ENCODE data around the gene NFASC. TPM values are rescaled to one million over a fixed set of nuclear protein-coding genes. Genes with fewer than 3 reads are reported as not detected.

Gene NFASC
- total RNA-seq, 1 donor from 2014 or later, result 1.6 TPM

- Histone ChIP-seq H3K36me3 (ENCODE audit: control insufficient read depth in 3 of 3, insufficient read depth in 3 of 3, low read length in 3 of 3) (no peaks in the 10 kb centered on the region), H3K4me3 (ENCODE audit: low read length in 3 of 3) (no peak overlapping the region), H3K9ac (ENCODE audit: low read depth in 1 of 3, low read length in 3 of 3) (no peak overlapping the region), H3K27me3 (ENCODE audit: control insufficient read depth in 3 of 3, insufficient read depth in 3 of 3, low read length in 3 of 3) (peaks cover 3 to 11% (median 8%) of the 10 kb centered on the region in 3 donors), H3K9me3 (ENCODE audit: control insufficient read depth in 3 of 3, low read length in 3 of 3) (no peaks in the 10 kb centered on the region), H3K27ac (ENCODE audit: low read depth, low read length) (no peak overlapping the region), H3K4me1 (ENCODE audit: control insufficient read depth in 3 of 3, insufficient read depth in 3 of 3, low read length in 3 of 3) (no peaks in the 10 kb centered on the region)
Observed at GRCh38 chr1:204896023-204896422, 25.4 kb downstream of the NFASC start.

DNA sequence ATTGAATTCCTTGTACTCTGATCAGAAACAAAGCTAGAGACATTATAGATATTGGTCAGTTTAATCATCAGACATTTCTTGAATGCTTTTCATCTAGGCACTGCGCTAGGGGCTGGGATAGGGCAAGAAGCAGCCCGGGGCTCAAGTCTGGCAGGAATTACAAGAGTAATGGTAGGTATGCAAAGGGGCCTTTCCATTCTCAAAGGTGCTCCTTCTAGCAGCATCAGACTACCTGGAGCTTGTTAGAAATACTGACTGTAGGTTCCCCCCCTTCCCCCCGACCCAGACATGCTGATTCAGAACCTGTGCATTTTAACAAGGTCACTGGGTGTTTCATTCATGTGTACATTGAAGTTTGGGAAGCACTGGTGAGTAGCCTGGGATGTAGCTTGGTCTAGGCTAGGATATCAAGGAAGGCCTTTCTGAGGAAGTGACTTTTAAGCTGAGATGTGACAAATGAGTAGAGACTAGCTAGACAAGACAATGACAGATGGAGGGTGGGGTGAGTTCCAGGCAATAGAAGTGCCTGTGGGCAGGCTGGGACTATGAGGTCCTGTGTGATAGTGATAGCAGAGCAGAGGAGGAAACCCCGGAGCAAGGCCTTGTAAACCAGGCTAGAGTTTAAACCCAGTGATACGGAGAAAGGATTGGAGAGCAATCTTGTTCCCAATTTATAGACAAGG, 26.3 kb downstream of the NFASC start:
- Histone ChIP-seq H3K36me3 (ENCODE audit: control insufficient read depth in 3 of 3, insufficient read depth in 3 of 3, low read length in 3 of 3) (no peaks in the 10 kb centered on the region), H3K4me3 (ENCODE audit: low read length in 3 of 3) (no peak overlapping the region), H3K9me3 (ENCODE audit: control insufficient read depth in 3 of 3, low read length in 3 of 3) (no peaks in the 10 kb centered on the region), H3K27ac (ENCODE audit: low read depth, low read length) (no peak overlapping the region), H3K9ac (ENCODE audit: low read depth in 1 of 3, low read length in 3 of 3) (no peak overlapping the region), H3K4me1 (ENCODE audit: control insufficient read depth in 3 of 3, insufficient read depth in 3 of 3, low read length in 3 of 3) (no peaks in the 10 kb centered on the region), H3K27me3 (ENCODE audit: control insufficient read depth in 3 of 3, insufficient read depth in 3 of 3, low read length in 3 of 3) (peaks cover 3 to 11% (median 5%) of the 10 kb centered on the region in 3 donors)

- Histone ChIP-seq H3K9ac (ENCODE audit: low read depth in 1 of 3, low read length in 3 of 3) (no peak overlapping the region), H3K4me3 (ENCODE audit: low read length in 3 of 3) (no peak overlapping the region), H3K27me3 (ENCODE audit: control insufficient read depth in 3 of 3, insufficient read depth in 3 of 3, low read length in 3 of 3) (peaks cover 3 to 8% (median 5%) of the 10 kb centered on the region in 3 donors), H3K4me1 (ENCODE audit: control insufficient read depth in 3 of 3, insufficient read depth in 3 of 3, low read length in 3 of 3) (no peaks in the 10 kb centered on the region), H3K9me3 (ENCODE audit: control insufficient read depth in 3 of 3, low read length in 3 of 3) (no peaks in the 10 kb centered on the region), H3K27ac (ENCODE audit: low read depth, low read length) (no peak overlapping the region), H3K36me3 (ENCODE audit: control insufficient read depth in 3 of 3, insufficient read depth in 3 of 3, low read length in 3 of 3) (no peaks in the 10 kb centered on the region)
Observed at GRCh38 chr1:204900721-204901120, 30.1 kb downstream of the NFASC start.

GRCh38 chr1:204902671-204903070, 32.0 kb downstream of the NFASC start:
- H3K27ac ChIP-seq (ENCODE audit: low read depth, low read length), result no peak overlapping the region
- H3K36me3 ChIP-seq (ENCODE audit: control insufficient read depth in 3 of 3, insufficient read depth in 3 of 3, low read length in 3 of 3), result no peaks in the 10 kb centered on the region
- H3K9me3 ChIP-seq (ENCODE audit: control insufficient read depth in 3 of 3, low read length in 3 of 3), result no peaks in the 10 kb centered on the region
- H3K9ac ChIP-seq (ENCODE audit: low read depth in 1 of 3, low read length in 3 of 3), result no peak overlapping the region
- H3K4me1 ChIP-seq (ENCODE audit: control insufficient read depth in 3 of 3, insufficient read depth in 3 of 3, low read length in 3 of 3), result no peaks in the 10 kb centered on the region
- H3K27me3 ChIP-seq (ENCODE audit: control insufficient read depth in 3 of 3, insufficient read depth in 3 of 3, low read length in 3 of 3), result peaks cover 0 to 8% (median 2%) of the 10 kb centered on the region in 3 donors
- no peak overlapping the region for H3K4me3 ChIP-seq (ENCODE audit: low read length in 3 of 3)

DNA sequence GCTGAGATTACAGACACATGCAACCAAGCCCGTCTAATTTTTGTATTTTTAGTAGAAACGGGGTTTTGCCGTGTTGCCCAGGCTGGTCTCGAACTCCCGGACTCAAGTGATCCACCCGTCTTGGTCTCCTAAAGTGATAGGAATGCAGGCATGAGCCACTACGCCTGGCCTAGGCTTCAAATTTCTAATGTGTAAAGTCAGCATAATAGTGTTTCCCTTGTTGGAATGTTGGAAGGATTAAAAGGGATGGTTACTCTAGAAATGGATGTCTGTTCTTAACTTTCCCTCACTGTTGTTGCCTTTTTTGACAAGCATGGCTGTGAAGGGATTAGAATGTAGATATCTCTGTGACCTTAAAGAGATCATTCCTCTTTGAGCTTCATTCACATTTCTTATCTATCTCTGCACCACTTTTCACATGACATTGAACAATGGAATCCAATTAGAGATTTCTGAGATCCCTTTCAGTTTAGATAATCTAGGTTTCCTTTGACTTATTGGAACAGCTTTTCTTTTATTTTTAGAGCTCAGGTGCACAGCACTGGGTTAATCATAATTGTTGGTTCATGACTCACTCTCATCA, 33.7 kb downstream of the NFASC start:
- Histone ChIP-seq H3K27ac (ENCODE audit: low read depth, low read length) (no peak overlapping the region), H3K36me3 (ENCODE audit: control insufficient read depth in 3 of 3, insufficient read depth in 3 of 3, low read length in 3 of 3) (no peaks in the 10 kb centered on the region), H3K9ac (ENCODE audit: low read depth in 1 of 3, low read length in 3 of 3) (no peak overlapping the region), H3K27me3 (ENCODE audit: control insufficient read depth in 3 of 3, insufficient read depth in 3 of 3, low read length in 3 of 3) (peaks cover 0 to under 1% (median 0%) of the 10 kb centered on the region in 3 donors), H3K4me3 (ENCODE audit: low read length in 3 of 3) (no peak overlapping the region), H3K9me3 (ENCODE audit: control insufficient read depth in 3 of 3, low read length in 3 of 3) (no peaks in the 10 kb centered on the region), H3K4me1 (ENCODE audit: control insufficient read depth in 3 of 3, insufficient read depth in 3 of 3, low read length in 3 of 3) (no peaks in the 10 kb centered on the region)

GRCh38 chr1:204909109-204909508, 38.4 kb downstream of the NFASC start:
- Histone ChIP-seq H3K27ac (ENCODE audit: low read depth, low read length) (no peak overlapping the region), H3K27me3 (ENCODE audit: control insufficient read depth in 3 of 3, insufficient read depth in 3 of 3, low read length in 3 of 3) (no peaks in the 10 kb centered on the region), H3K9ac (ENCODE audit: low read depth in 1 of 3, low read length in 3 of 3) (no peak overlapping the region)

GRCh38 chr1:204915861-204916495, 45.3 kb downstream of the NFASC start:
- Histone ChIP-seq H3K27ac (ENCODE audit: low read depth, low read length) (no peak overlapping the region), H3K27me3 (ENCODE audit: control insufficient read depth in 3 of 3, insufficient read depth in 3 of 3, low read length in 3 of 3) (no peaks in the 10 kb centered on the region), H3K9me3 (ENCODE audit: control insufficient read depth in 3 of 3, low read length in 3 of 3) (no peaks in the 10 kb centered on the region)

More at GRCh38 chr1:204909109-204909508, 38.4 kb downstream of the NFASC start:
- Histone ChIP-seq H3K36me3 (ENCODE audit: control insufficient read depth in 3 of 3, insufficient read depth in 3 of 3, low read length in 3 of 3) (no peaks in the 10 kb centered on the region), H3K9me3 (ENCODE audit: control insufficient read depth in 3 of 3, low read length in 3 of 3) (no peaks in the 10 kb centered on the region), H3K4me1 (ENCODE audit: control insufficient read depth in 3 of 3, insufficient read depth in 3 of 3, low read length in 3 of 3) (no peaks in the 10 kb centered on the region), H3K4me3 (ENCODE audit: low read length in 3 of 3) (no peak overlapping the region)

DNA sequence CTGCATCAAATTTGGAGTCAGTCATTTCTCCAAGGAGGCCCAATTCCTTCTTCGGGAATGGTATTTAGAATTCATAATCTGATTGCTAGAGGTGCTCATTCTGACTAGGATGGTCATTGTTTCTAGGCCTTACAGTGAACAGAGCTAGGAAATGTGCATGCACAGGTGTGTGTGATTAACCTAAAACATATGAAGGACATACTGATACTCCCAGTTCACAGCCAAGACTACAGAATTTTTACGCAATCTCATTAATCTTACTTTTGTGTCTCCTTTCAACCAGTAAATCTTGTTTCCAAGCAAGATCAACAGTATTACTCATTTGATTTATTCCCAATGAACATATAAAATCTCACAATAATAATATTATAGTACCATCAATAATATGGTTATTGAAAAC, 47.1 kb downstream of the NFASC start:
- H3K9ac ChIP-seq (ENCODE audit: low read depth in 1 of 3, low read length in 3 of 3), result no peak overlapping the region
- no peaks in the 10 kb centered on the region for H3K9me3 ChIP-seq (ENCODE audit: control insufficient read depth in 3 of 3, low read length in 3 of 3)
- H3K27me3 ChIP-seq (ENCODE audit: control insufficient read depth in 3 of 3, insufficient read depth in 3 of 3, low read length in 3 of 3), result peaks cover 0 to 2% (median 0%) of the 10 kb centered on the region in 3 donors
- H3K4me1 ChIP-seq (ENCODE audit: control insufficient read depth in 3 of 3, insufficient read depth in 3 of 3, low read length in 3 of 3), result peaks cover 3 to 11% (median 7%) of the 10 kb centered on the region in 3 donors
- H3K4me3 ChIP-seq (ENCODE audit: low read length in 3 of 3), result no peak overlapping the region
- H3K27ac ChIP-seq (ENCODE audit: low read depth, low read length), result no peak overlapping the region
- no peaks in the 10 kb centered on the region for H3K36me3 ChIP-seq (ENCODE audit: control insufficient read depth in 3 of 3, insufficient read depth in 3 of 3, low read length in 3 of 3)

More at GRCh38 chr1:204915861-204916495, 45.3 kb downstream of the NFASC start:
- H3K4me1 ChIP-seq (ENCODE audit: control insufficient read depth in 3 of 3, insufficient read depth in 3 of 3, low read length in 3 of 3), result peaks cover 3 to 7% (median 5%) of the 10 kb centered on the region in 3 donors
- H3K9ac ChIP-seq (ENCODE audit: low read depth in 1 of 3, low read length in 3 of 3), result peak overlapping the region in 1 of 3 donors; percentile 57
- peak overlapping the region in 1 of 3 donors; percentile 35 for H3K4me3 ChIP-seq (ENCODE audit: low read length in 3 of 3)
- no peaks in the 10 kb centered on the region for H3K36me3 ChIP-seq (ENCODE audit: control insufficient read depth in 3 of 3, insufficient read depth in 3 of 3, low read length in 3 of 3)

- H3K4me1 ChIP-seq (ENCODE audit: control insufficient read depth in 3 of 3, insufficient read depth in 3 of 3, low read length in 3 of 3), result peaks cover 3 to 11% (median 8%) of the 10 kb centered on the region in 3 donors
- no peak overlapping the region for H3K9ac ChIP-seq (ENCODE audit: low read depth in 1 of 3, low read length in 3 of 3)
- no peaks in the 10 kb centered on the region for H3K36me3 ChIP-seq (ENCODE audit: control insufficient read depth in 3 of 3, insufficient read depth in 3 of 3, low read length in 3 of 3)
- H3K4me3 ChIP-seq (ENCODE audit: low read length in 3 of 3), result no peak overlapping the region
- no peaks in the 10 kb centered on the region for H3K9me3 ChIP-seq (ENCODE audit: control insufficient read depth in 3 of 3, low read length in 3 of 3)
- H3K27me3 ChIP-seq (ENCODE audit: control insufficient read depth in 3 of 3, insufficient read depth in 3 of 3, low read length in 3 of 3), result peaks cover 0 to 2% (median 0%) of the 10 kb centered on the region in 3 donors
- H3K27ac ChIP-seq (ENCODE audit: low read depth, low read length), result no peak overlapping the region
Observed at GRCh38 chr1:204920511-204920910, 49.8 kb downstream of the NFASC start.

- Histone ChIP-seq H3K4me3 (ENCODE audit: low read length in 3 of 3) (no peak overlapping the region), H3K27me3 (ENCODE audit: control insufficient read depth in 3 of 3, insufficient read depth in 3 of 3, low read length in 3 of 3) (peaks cover 0 to 2% (median 0%) of the 10 kb centered on the region in 3 donors), H3K36me3 (ENCODE audit: control insufficient read depth in 3 of 3, insufficient read depth in 3 of 3, low read length in 3 of 3) (no peaks in the 10 kb centered on the region), H3K4me1 (ENCODE audit: control insufficient read depth in 3 of 3, insufficient read depth in 3 of 3, low read length in 3 of 3) (peaks cover under 1 to 11% (median 3%) of the 10 kb centered on the region in 3 donors), H3K9me3 (ENCODE audit: control insufficient read depth in 3 of 3, low read length in 3 of 3) (no peaks in the 10 kb centered on the region), H3K27ac (ENCODE audit: low read depth, low read length) (no peak overlapping the region), H3K9ac (ENCODE audit: low read depth in 1 of 3, low read length in 3 of 3) (no peak overlapping the region)
Observed at GRCh38 chr1:204920967-204921366, 50.3 kb downstream of the NFASC start.

Data from skeletal muscle tissue (tissue), 4 donors.